IPS-18c (cell line): ENCODE measurements around the gene FBXO3.

Experiments
- H3K4me3 ChIP-seq: 2 replicates; pipeline ENCODE4 v1.7.0; 2013; ENCODE audit warnings: low read depth, mild to moderate bottlenecking, low read length, moderate library complexity; ENCODE audit not compliant: insufficient read depth
- H3K9me3 ChIP-seq: one replicate; pipeline ENCODE4 v1.6.1; 2013; ENCODE audit warnings: mild to moderate bottlenecking, low read length, moderate library complexity; ENCODE audit not compliant: control insufficient read depth, insufficient read depth

Gene FBXO3

GRCh38 chr11:33698921-33699320 lies 75.4 kb downstream of the FBXO3 start:
- Histone ChIP-seq H3K4me3 (no peak overlapping the region), H3K9me3 (no peaks in the 10 kb centered on the region)

GRCh38 chr11:33697997-33698396 lies 76.3 kb downstream of the FBXO3 start:
- H3K9me3 ChIP-seq: no peaks in the 10 kb centered on the region
- no peak overlapping the region for H3K4me3 ChIP-seq

- no peak overlapping the region for H3K4me3 ChIP-seq
- no peaks in the 10 kb centered on the region for H3K9me3 ChIP-seq
Observed at GRCh38 chr11:33696931-33697638, 77.2 kb downstream of the FBXO3 start.

- Histone ChIP-seq H3K9me3 (no peaks in the 10 kb centered on the region), H3K4me3 (no peak overlapping the region)
Observed at GRCh38 chr11:33696411-33696810, 77.9 kb downstream of the FBXO3 start.

GRCh38 chr11:33695051-33695566 lies 79.2 kb downstream of the FBXO3 start:
- H3K9me3 ChIP-seq: no peaks in the 10 kb centered on the region

GRCh38 chr11:33694346-33695050 lies 79.8 kb downstream of the FBXO3 start:
- H3K9me3 ChIP-seq: no peaks in the 10 kb centered on the region
- H3K4me3 ChIP-seq: no peak overlapping the region

More at GRCh38 chr11:33695051-33695566, 79.2 kb downstream of the FBXO3 start:
- H3K4me3 ChIP-seq: no peak overlapping the region

GRCh38 chr11:33692541-33692940 lies 81.8 kb downstream of the FBXO3 start:
- no peaks in the 10 kb centered on the region for H3K9me3 ChIP-seq
- no peak overlapping the region for H3K4me3 ChIP-seq

GRCh38 chr11:33692013-33692504 lies 82.3 kb downstream of the FBXO3 start:
- H3K4me3 ChIP-seq: no peak overlapping the region; the same call in 1 of the 2 replicates
- no peaks in the 10 kb centered on the region for H3K9me3 ChIP-seq

GRCh38 chr11:33691066-33691864 lies 83.1 kb downstream of the FBXO3 start:
- H3K4me3 ChIP-seq: no peak overlapping the region

More at GRCh38 chr11:33691066-33691864, 83.1 kb downstream of the FBXO3 start:
- H3K9me3 ChIP-seq: no peaks in the 10 kb centered on the region
